Osteoblast (primary cell): ENCODE measurements around the gene MYF5. TPM values are rescaled to one million over a fixed set of nuclear protein-coding genes. Genes with fewer than 3 reads are reported as not detected.
"Not testable (repeated sequence)": the region's sequence is repeated elsewhere in the genome, so short reads cannot be mapped to it uniquely, and the experiment has no call there.

Source experiments
- DNase-seq: peaks from one replicate; pipeline ENCODE4 v3.0.0; 2011; ENCODE audit warnings: low spot score, mixed read lengths; ENCODE audit not compliant: insufficient read length; ENCODE audit errors: missing footprints
- H2AFZ ChIP-seq: 2 replicates; pipeline ENCODE4 v1.6.0; 2011; ENCODE audit warnings: mild to moderate bottlenecking, low read length
- H3K27ac ChIP-seq: 2 replicates; pipeline ENCODE4 v1.5.1; 2011; ENCODE audit warnings: mild to moderate bottlenecking, low read depth, low read length, moderate library complexity
- H3K27me3 ChIP-seq: 2 replicates; pipeline ENCODE4 v1.6.0; 2012; ENCODE audit warnings: mild to moderate bottlenecking, control low read depth, inconsistent platforms, low read length, moderate library complexity; ENCODE audit not compliant: insufficient read depth
- H3K36me3 ChIP-seq: 2 replicates; pipeline ENCODE4 v1.5.1; 2011; ENCODE audit warnings: mild to moderate bottlenecking, low read length, control low read depth, moderate library complexity; ENCODE audit not compliant: insufficient read depth
- H3K4me1 ChIP-seq: 2 replicates; pipeline ENCODE4 v1.5.1; 2011; ENCODE audit warnings: mild to moderate bottlenecking, low read length, control low read depth, moderate library complexity; ENCODE audit not compliant: insufficient read depth
- H3K4me2 ChIP-seq: 2 replicates; pipeline ENCODE4 v1.6.0; 2011; ENCODE audit warnings: mild to moderate bottlenecking, low read length; ENCODE audit not compliant: insufficient read depth
- H3K4me3 ChIP-seq: fragments of 200-600 bp; sonication (generic); 3 replicates; pipeline ENCODE4 v1.5.1; 2012; ENCODE audit warnings: mild to moderate bottlenecking, low read length, inconsistent platforms; ENCODE audit not compliant: insufficient read depth
- H3K79me2 ChIP-seq: 2 replicates; pipeline ENCODE4 v1.6.0; 2012; ENCODE audit warnings: mild to moderate bottlenecking, low read length, control low read depth, inconsistent platforms; ENCODE audit not compliant: insufficient read depth
- H3K9me3 ChIP-seq: 2 replicates; pipeline ENCODE4 v1.5.1; 2011; ENCODE audit warnings: low read depth, low read length, control low read depth
- H4K20me1 ChIP-seq: 2 replicates; pipeline ENCODE4 v1.6.0; 2012; ENCODE audit warnings: mild to moderate bottlenecking, low read length, control low read depth; ENCODE audit not compliant: insufficient read depth
- CTCF ChIP-seq: IDR thresholded peaks from 2 replicates; pipeline ENCODE4 v1.5.1; 2011; ENCODE audit warnings: mild to moderate bottlenecking, low read depth, low read length, moderate library complexity; ENCODE audit errors: extremely low read depth
- total RNA-seq: library from RNA; depleted of rRNA; stranded (reverse); fragments of >200 nt; gene quantifications from 2 replicates; pipeline ENCODE4 v1.2.3, GENCODE V29; 2012

Gene MYF5
- not detected in 2 replicates for total RNA-seq

GRCh38 chr12:80716696-80717469 is at the start of gene MYF5:
MYF5 (plus strand) TSS chr12:80716912; CDS start chr12:80717064, 152 bp downstream.
- H3K4me3 ChIP-seq: peak within 1 kb of the TSS; percentile 27
- no peak within 1 kb of the TSS for H3K27ac ChIP-seq
- peaks cover 33% of the 10 kb centered on the region for H3K27me3 ChIP-seq
- no peak for TF ChIP-seq CTCF
- no peaks in the 10 kb centered on the region for H3K79me2 ChIP-seq
- H3K4me2 ChIP-seq: peak within 1 kb of the TSS; percentile 43
- H3K9me3 ChIP-seq: no peaks in the 10 kb centered on the region
- peak within 1 kb of the TSS; percentile 55 for H2AFZ ChIP-seq
- no peaks in the 10 kb centered on the region for H4K20me1 ChIP-seq
- DNase-seq: no peak
- peaks cover 3% of the 10 kb centered on the region for H3K4me1 ChIP-seq
- no peaks in the 10 kb centered on the region for H3K36me3 ChIP-seq

DNA sequence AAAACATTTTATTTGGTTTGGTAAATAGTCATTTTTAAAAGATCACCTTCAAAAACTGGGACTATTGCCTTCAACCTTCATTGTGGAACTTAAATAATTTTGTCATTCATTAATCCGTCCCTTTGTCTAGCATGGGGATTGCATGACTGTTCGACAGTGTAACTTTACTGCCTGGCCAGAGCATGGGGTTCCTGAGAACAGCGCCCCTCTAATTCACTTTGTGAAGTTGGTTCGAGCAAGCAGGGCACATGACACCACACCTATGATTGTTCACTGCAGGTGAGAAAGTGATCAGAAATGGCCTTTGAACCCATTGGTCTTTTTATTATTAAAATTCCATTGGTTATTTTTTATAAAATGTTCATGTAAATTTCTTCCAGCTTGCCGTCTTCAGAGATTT is 46.5 kb upstream of the MYF5 start:
- Histone ChIP-seq H2AFZ (no peak overlapping the region), H3K27me3 (no peaks in the 10 kb centered on the region)
- no peak for TF ChIP-seq CTCF

GRCh38 chr12:80676042-80676636 is 40.6 kb upstream of the MYF5 start:
- H3K79me2 ChIP-seq, DNase-seq, H3K4me1 ChIP-seq, H3K9me3 ChIP-seq, H3K27ac ChIP-seq, H3K36me3 ChIP-seq, H4K20me1 ChIP-seq, H3K27me3 ChIP-seq, H3K4me2 ChIP-seq, H3K4me3 ChIP-seq: not testable (repeated sequence)
- TF ChIP-seq CTCF: peak; percentile 35
- H2AFZ ChIP-seq: peak overlapping the region; percentile 11

More for the DNA sequence above, 46.5 kb upstream of the MYF5 start:
- Histone ChIP-seq H3K27ac (no peak overlapping the region), H3K4me3 (no peak overlapping the region), H3K79me2 (no peaks in the 10 kb centered on the region), H3K9me3 (no peaks in the 10 kb centered on the region), H3K36me3 (no peaks in the 10 kb centered on the region), H3K4me2 (no peak overlapping the region), H3K4me1 (no peaks in the 10 kb centered on the region), H4K20me1 (no peaks in the 10 kb centered on the region)
- no peak for DNase-seq

DNA sequence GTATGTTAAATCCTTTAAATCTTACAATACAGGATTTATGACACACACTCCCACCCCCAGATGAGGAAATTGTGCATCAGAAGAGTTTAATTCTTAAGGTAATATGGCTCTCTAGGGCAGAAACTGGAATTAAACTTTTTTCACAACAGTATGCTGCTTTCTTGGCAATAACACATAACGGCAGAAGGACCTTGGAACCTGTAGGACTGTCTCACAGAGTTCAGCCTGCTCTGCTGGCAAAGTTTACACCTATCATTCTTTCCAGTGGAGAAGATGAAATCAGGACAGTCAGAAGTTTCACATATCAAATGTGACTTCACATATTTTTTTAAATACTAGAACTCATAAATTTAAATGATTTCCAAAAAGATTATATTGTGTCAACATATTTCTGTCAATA is 39.9 kb upstream of the MYF5 start:
- no peak for TF ChIP-seq CTCF
- Histone ChIP-seq H3K4me3 (no peak overlapping the region), H3K79me2 (no peaks in the 10 kb centered on the region), H3K4me1 (no peaks in the 10 kb centered on the region), H3K9me3 (no peaks in the 10 kb centered on the region), H3K36me3 (no peaks in the 10 kb centered on the region), H3K4me2 (no peak overlapping the region), H4K20me1 (no peaks in the 10 kb centered on the region), H3K27me3 (no peaks in the 10 kb centered on the region), H3K27ac (no peak overlapping the region), H2AFZ (no peak overlapping the region)
- DNase-seq: no peak
